Heart left ventricle (tissue), 13 donors: ENCODE data around the gene PRICKLE1.

Experiments used
- CTCF ChIP-seq, 12 donors: fragments of 200-600 bp; sonication (generic) in 4 of 12; IDR thresholded peaks; one replicate each; pipeline versions ENCODE4 v1.5.0 to v1.8.0; 2018 to 2022; ENCODE audit warnings: antibody characterized with exemption in 12 of 12, mild to moderate bottlenecking in 5 of 12
- POLR2A ChIP-seq, 2 donors: fragments of 450-650 bp; IDR thresholded peaks; one replicate each; pipeline ENCODE4 v1.6.1; 2017; ENCODE audit warnings: antibody characterized with exemption in 2 of 2, mild to moderate bottlenecking in 2 of 2, moderate library complexity in 2 of 2
- donor health status: ischemic (EF 13 %, LVEDD 7.1; RV severe dilation, severe dysfunction).
- donor health status: DM: no; HTN: yes; CAD: no.
- donor health status: DM: no; HTN: no; CAD: no.
- donor health status: ischemic (EF 25% LVEDD 6.9; RV normal size, moderate dysfunction).
- donor health status: ischemic (EF 25% LVEDD 5.7; RV mildly dilated, moderate dysfunction).
- donor health status: ischemic (EF 35%, LVEDD 5.7; RV mildly dilated, moderate dysfunction).
- donor health status: nonischemic (EF 11% LVEDD 7.7; RV severe dilation, severe dysfunction).
- donor health status: DM: yes; HTN: yes; CAD: no.
- donor health status: PGD.
- donor health status: ischemic (EF 29% LVEDD 5.4; RV normal size, mild dysfunction).
- donor health status: nonischemic (EF 23%, LVEDD 6.1; RV moderate dilation, normal function).

GRCh38 chr12:42473130-42473529, 116.4 kb downstream of the PRICKLE1 start:
- TF ChIP-seq CTCF (IDR thresholded peaks at IDR 0.05) (no peak), POLR2A (IDR thresholded peaks at IDR 0.05) (no peak)
